Measurements from ENCODE around the gene NTN5.

- TF ChIP-seq CTCF (conservative IDR thresholded peaks at IDR 0.05 in 1 of 2, IDR thresholded peaks at IDR 0.05 in 1 of 2; ENCODE audit: low read depth in 1 of 2, low read length in 2 of 2): no peak
- no peak for TF ChIP-seq EZH2 (IDR thresholded peaks at IDR 0.05; ENCODE audit: low read length, missing control alignments)
These were observed 44.1 kb downstream of the NTN5 start for GRCh38 chr19:48628486-48629296.

Data from fibroblast of lung (primary cell).